Measurements from ENCODE around the gene EFNA1.

GRCh38 chr1:155176544-155177071 is 48.9 kb downstream of the EFNA1 start:
- TF ChIP-seq, protein P1, sequence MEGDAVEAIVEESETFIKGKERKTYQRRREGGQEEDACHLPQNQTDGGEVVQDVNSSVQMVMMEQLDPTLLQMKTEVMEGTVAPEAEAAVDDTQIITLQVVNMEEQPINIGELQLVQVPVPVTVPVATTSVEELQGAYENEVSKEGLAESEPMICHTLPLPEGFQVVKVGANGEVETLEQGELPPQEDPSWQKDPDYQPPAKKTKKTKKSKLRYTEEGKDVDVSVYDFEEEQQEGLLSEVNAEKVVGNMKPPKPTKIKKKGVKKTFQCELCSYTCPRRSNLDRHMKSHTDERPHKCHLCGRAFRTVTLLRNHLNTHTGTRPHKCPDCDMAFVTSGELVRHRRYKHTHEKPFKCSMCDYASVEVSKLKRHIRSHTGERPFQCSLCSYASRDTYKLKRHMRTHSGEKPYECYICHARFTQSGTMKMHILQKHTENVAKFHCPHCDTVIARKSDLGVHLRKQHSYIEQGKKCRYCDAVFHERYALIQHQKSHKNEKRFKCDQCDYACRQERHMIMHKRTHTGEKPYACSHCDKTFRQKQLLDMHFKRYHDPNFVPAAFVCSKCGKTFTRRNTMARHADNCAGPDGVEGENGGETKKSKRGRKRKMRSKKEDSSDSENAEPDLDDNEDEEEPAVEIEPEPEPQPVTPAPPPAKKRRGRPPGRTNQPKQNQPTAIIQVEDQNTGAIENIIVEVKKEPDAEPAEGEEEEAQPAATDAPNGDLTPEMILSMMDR (IDR thresholded peaks at IDR 0.05) = peak; percentile 90 to 95 (median 93)
- TF ChIP-seq POLR2A (IDR thresholded peaks at IDR 0.05) (no peak), EP300 (IDR thresholded peaks at IDR 0.05) (peak in 1 of 2 donors; percentile 62)
